Tibial artery (tissue), 4 donors: ENCODE measurements around the gene MSANTD1.

Experiments used
- DNase-seq, 2 donors: peaks; one replicate each; pipeline ENCODE4 v3.0.0-alpha.2; 2019
- H3K27ac ChIP-seq, 2 donors: fragments of 200-600 bp; sonication (generic) in 1 of 2; 1 replicate in 1 of 2; 2 replicates in 1 of 2; pipeline ENCODE4 v1.5.1; 2018 to 2019; ENCODE audit warnings: mild to moderate bottlenecking in 1 of 2
- H3K27me3 ChIP-seq, 2 donors: fragments of 200-600 bp; sonication (generic) in 1 of 2; one replicate each; pipeline versions ENCODE4 v1.5.1 to v1.6.0; 2016 to 2019
- H3K36me3 ChIP-seq, 3 donors: fragments of 200-600 bp; sonication (generic) in 2 of 3; one replicate each; pipeline ENCODE4 v1.5.1; 2016 to 2019; ENCODE audit warnings: mild to moderate bottlenecking in 2 of 3
- H3K4me1 ChIP-seq, 4 donors: fragments of 200-600 bp; sonication (generic) in 2 of 4; 1 replicate in 3 of 4; 2 replicates in 1 of 4; pipeline ENCODE4 v1.5.1; 2016 to 2019
- H3K4me3 ChIP-seq, 2 donors: fragments of 200-600 bp; sonication (generic) in 1 of 2; 1 replicate in 1 of 2; 2 replicates in 1 of 2; pipeline ENCODE4 v1.5.1; 2018 to 2019; ENCODE audit warnings: mild to moderate bottlenecking in 2 of 2
- H3K9me3 ChIP-seq, 3 donors: fragments of 200-600 bp; sonication (generic) in 1 of 3; one replicate each; pipeline ENCODE4 v1.5.1; 2016 to 2019
- intact Hi-C: fragments of 100-400 bp; cut with DNase I; formaldehyde crosslinking; loops from one replicate; pipeline ENCODE4 v1.15.0; 2023; ENCODE audit warnings: low total_unique reads
- TF ChIP-seq, protein P1 (sequence below), 2 experiments: fragments of 200-600 bp in 1 of 2; fragments of 450-650 bp in 1 of 2; IDR thresholded peaks; one replicate each; pipeline ENCODE4 v1.5.1; 2017 to 2019; ENCODE audit warnings: antibody characterized with exemption in 2 of 2, mild to moderate bottlenecking in 1 of 2, moderate library complexity in 1 of 2

MSANTD1 gene

GRCh38 chr4:3208826-3209225 is 40.1 kb upstream of the MSANTD1 start:
- Histone ChIP-seq H3K27me3 (no peaks in the 10 kb centered on the region), H3K4me1 (peaks cover 0 to 2% (median 0%) of the 10 kb centered on the region in 4 donors), H3K27ac (no peak overlapping the region), H3K9me3 (no peaks in the 10 kb centered on the region), H3K4me3 (no peak overlapping the region), H3K36me3 (peaks cover 64 to 88% (median 74%) of the 10 kb centered on the region in 3 donors)
- intact Hi-C loops = no loop called here
- TF ChIP-seq, protein P1, sequence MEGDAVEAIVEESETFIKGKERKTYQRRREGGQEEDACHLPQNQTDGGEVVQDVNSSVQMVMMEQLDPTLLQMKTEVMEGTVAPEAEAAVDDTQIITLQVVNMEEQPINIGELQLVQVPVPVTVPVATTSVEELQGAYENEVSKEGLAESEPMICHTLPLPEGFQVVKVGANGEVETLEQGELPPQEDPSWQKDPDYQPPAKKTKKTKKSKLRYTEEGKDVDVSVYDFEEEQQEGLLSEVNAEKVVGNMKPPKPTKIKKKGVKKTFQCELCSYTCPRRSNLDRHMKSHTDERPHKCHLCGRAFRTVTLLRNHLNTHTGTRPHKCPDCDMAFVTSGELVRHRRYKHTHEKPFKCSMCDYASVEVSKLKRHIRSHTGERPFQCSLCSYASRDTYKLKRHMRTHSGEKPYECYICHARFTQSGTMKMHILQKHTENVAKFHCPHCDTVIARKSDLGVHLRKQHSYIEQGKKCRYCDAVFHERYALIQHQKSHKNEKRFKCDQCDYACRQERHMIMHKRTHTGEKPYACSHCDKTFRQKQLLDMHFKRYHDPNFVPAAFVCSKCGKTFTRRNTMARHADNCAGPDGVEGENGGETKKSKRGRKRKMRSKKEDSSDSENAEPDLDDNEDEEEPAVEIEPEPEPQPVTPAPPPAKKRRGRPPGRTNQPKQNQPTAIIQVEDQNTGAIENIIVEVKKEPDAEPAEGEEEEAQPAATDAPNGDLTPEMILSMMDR (IDR thresholded peaks at IDR 0.05) = no peak
- peak in 1 of 2 donors; percentile 60 for DNase-seq

DNA sequence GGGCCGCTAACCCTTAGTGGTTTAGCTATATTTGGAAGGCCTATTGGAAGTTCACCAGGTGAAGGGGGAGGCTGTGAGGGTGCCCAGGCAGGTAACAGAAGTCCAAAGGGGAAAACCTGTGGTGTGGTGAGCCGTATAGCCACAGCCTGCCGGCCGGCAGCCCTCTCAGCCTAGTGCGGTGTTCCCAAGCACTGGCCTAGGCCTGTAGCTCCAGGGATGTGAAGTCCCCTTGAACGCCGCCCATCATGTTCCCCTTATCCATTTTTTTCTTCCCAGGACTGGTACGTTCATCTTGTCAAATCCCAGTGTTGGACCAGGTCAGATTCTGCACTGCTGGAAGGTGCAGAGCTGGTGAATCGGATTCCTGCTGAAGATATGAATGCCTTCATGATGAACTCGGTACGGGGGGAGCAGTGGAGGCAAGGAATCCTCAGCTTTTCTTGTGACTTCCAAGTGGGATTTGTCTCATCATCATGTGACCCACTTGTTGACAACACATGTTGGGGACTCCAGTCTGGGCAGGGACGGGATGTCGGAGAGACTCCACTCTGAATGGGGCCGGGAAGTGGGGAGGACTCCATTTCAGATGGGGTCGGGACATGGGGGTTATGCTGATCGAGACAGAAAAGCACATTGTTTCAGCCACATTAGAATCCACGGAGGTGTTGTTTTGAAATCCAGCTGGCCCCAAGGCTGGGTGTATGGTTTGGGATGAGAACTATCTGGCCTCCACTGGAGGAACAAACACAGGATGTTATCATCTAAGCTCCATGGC is 39.2 kb upstream of the MSANTD1 start:
- H3K9me3 ChIP-seq = no peaks in the 10 kb centered on the region
- intact Hi-C loops = no loop called here
- no peaks in the 10 kb centered on the region for H3K27me3 ChIP-seq
- DNase-seq = peak in 1 of 2 donors; percentile 44
- H3K4me3 ChIP-seq = no peak overlapping the region
- peaks cover 71 to 87% (median 76%) of the 10 kb centered on the region in 3 donors for H3K36me3 ChIP-seq
- TF ChIP-seq, protein P1 (IDR thresholded peaks at IDR 0.05) = no peak
- H3K27ac ChIP-seq = no peak overlapping the region
- H3K4me1 ChIP-seq = no peaks in the 10 kb centered on the region

- Histone ChIP-seq H3K4me1 (no peaks in the 10 kb centered on the region), H3K27me3 (no peaks in the 10 kb centered on the region), H3K27ac (no peak overlapping the region), H3K4me3 (no peak overlapping the region), H3K9me3 (no peaks in the 10 kb centered on the region), H3K36me3 (peaks cover 78 to 94% (median 83%) of the 10 kb centered on the region in 3 donors)
- peak; percentile 16 to 56 for DNase-seq
- intact Hi-C loops = no loop called here
- TF ChIP-seq, protein P1 (IDR thresholded peaks at IDR 0.05) = no peak
Observed at GRCh38 chr4:3210467-3210866, 38.5 kb upstream of the MSANTD1 start.

DNA sequence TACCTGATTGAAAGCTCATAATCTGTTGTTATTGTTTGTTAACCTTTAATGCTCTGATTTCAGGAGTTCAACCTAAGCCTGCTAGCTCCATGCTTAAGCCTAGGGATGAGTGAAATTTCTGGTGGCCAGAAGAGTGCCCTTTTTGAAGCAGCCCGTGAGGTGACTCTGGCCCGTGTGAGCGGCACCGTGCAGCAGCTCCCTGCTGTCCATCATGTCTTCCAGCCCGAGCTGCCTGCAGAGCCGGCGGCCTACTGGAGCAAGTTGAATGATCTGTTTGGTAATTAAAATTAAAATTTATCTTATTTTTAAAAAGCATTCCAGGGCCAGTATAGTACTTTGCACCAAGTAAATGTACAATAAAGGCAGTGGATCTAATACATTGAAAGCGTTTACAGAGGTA is 37.1 kb upstream of the MSANTD1 start:
- intact Hi-C loops = no loop called here
- TF ChIP-seq, protein P1 (IDR thresholded peaks at IDR 0.05) = no peak
- no peak for DNase-seq
- no peak overlapping the region for H3K4me3 ChIP-seq
- no peaks in the 10 kb centered on the region for H3K27me3 ChIP-seq
- H3K36me3 ChIP-seq = peaks cover 82 to 95% (median 83%) of the 10 kb centered on the region in 3 donors
- no peak overlapping the region for H3K27ac ChIP-seq
- no peaks in the 10 kb centered on the region for H3K9me3 ChIP-seq
- no peaks in the 10 kb centered on the region for H3K4me1 ChIP-seq

GRCh38 chr4:3212391-3213105 is 36.4 kb upstream of the MSANTD1 start:
- peak in 1 of 2 donors; percentile 9 for DNase-seq
- Histone ChIP-seq H3K4me1 (no peaks in the 10 kb centered on the region), H3K9me3 (no peaks in the 10 kb centered on the region), H3K27me3 (no peaks in the 10 kb centered on the region), H3K27ac (no peak overlapping the region), H3K36me3 (peaks cover 81 to 95% (median 81%) of the 10 kb centered on the region in 3 donors), H3K4me3 (no peak overlapping the region)
- intact Hi-C loops = no loop called here
- TF ChIP-seq, protein P1 (IDR thresholded peaks at IDR 0.05) = no peak
